HepG2 (cell line): Measurements from ENCODE around the gene ZCCHC24. TPM values are rescaled to one million over a fixed set of nuclear protein-coding genes. Genes with fewer than 3 reads are reported as not detected.

Experiments
- ARID5B ChIP-seq: IDR thresholded peaks from 2 replicates; pipeline ENCODE4 v1.4.0; 2020; ENCODE audit warnings: mild to moderate bottlenecking, missing genetic modification reagents
- HDAC2 ChIP-seq: sonication (generic); formaldehyde crosslinking; IDR thresholded peaks from 2 replicates; pipeline ENCODE4 v1.4.0; 2020; ENCODE audit warnings: missing genetic modification reagents
- MED8 ChIP-seq: sonication (generic); formaldehyde crosslinking; IDR thresholded peaks from 2 replicates; pipeline ENCODE4 v1.8.1; 2023; ENCODE audit warnings: mild to moderate bottlenecking, missing genetic modification reagents; ENCODE audit not compliant: insufficient replicate concordance
- MYNN ChIP-seq: sonication (generic); formaldehyde crosslinking; IDR thresholded peaks from 2 replicates; pipeline ENCODE4 v1.4.0; 2020; ENCODE audit warnings: mild to moderate bottlenecking, low read depth, missing genetic modification reagents
- NFYB ChIP-seq: sonication (generic); formaldehyde crosslinking; IDR thresholded peaks from 2 replicates; pipeline ENCODE4 v1.4.0; 2020; ENCODE audit warnings: missing genetic modification reagents
- SMYD3 ChIP-seq: sonication (generic); formaldehyde crosslinking; IDR thresholded peaks from 2 replicates; pipeline ENCODE4 v1.8.1; 2023; ENCODE audit warnings: mild to moderate bottlenecking, missing genetic modification reagents
- SNAI1 ChIP-seq: sonication (generic); formaldehyde crosslinking; IDR thresholded peaks from 2 replicates; pipeline ENCODE4 v1.5.0; 2020; ENCODE audit warnings: mild to moderate bottlenecking, missing genetic modification reagents, borderline replicate concordance
- SOX6 ChIP-seq, 2 experiments: fragments of 450-650 bp in 1 of 2; sonication (generic) in 1 of 2; formaldehyde crosslinking in 1 of 2; IDR thresholded peaks; 2 replicates each; pipeline versions ENCODE4 v1.4.0 to v1.6.1; 2017 to 2020; ENCODE audit warnings: antibody characterized with exemption in 1 of 2, mild to moderate bottlenecking in 1 of 2, missing genetic modification reagents in 1 of 2
- THAP11 ChIP-seq: IDR thresholded peaks from 2 replicates; pipeline ENCODE4 v1.6.1; 2016; ENCODE audit warnings: missing biosample characterization, missing genetic modification reagents
- ZHX2 ChIP-seq, 2 experiments: sonication (generic) in 1 of 2; formaldehyde crosslinking in 1 of 2; IDR thresholded peaks; 2 replicates each; pipeline versions ENCODE4 v1.6.1 to v1.9.0; 2014 to 2022; ENCODE audit warnings: antibody characterized with exemption in 1 of 2, borderline replicate concordance in 1 of 2, inconsistent platforms in 1 of 2, low read depth in 1 of 2, missing genetic modification reagents in 1 of 2
- ZNF143 ChIP-seq: sonication (generic); formaldehyde crosslinking; IDR thresholded peaks from 2 replicates; pipeline ENCODE4 v1.4.0; 2020; ENCODE audit warnings: missing genetic modification reagents
- ZNF382 ChIP-seq: sonication (generic); formaldehyde crosslinking; IDR thresholded peaks from 2 replicates; pipeline ENCODE4 v1.5.0; 2020; ENCODE audit warnings: missing genetic modification reagents, mild to moderate bottlenecking, borderline replicate concordance
- ZNF678 ChIP-seq: sonication (generic); formaldehyde crosslinking; IDR thresholded peaks from 2 replicates; pipeline ENCODE4 v1.4.0; 2020; ENCODE audit warnings: mild to moderate bottlenecking, missing genetic modification reagents
- ZNF775 ChIP-seq: sonication (generic); formaldehyde crosslinking; IDR thresholded peaks from 2 replicates; pipeline ENCODE4 v1.4.0; 2020; ENCODE audit warnings: missing genetic modification reagents, mild to moderate bottlenecking, moderate library complexity, borderline replicate concordance
- ZNF816 ChIP-seq: sonication (generic); formaldehyde crosslinking; IDR thresholded peaks from 2 replicates; pipeline ENCODE4 v1.8.0; 2022; ENCODE audit warnings: missing genetic modification reagents, mild to moderate bottlenecking, borderline replicate concordance
- polyA plus RNA-seq, 8 experiments: library from polyadenylated mRNA; depleted of rRNA in 3 of 8; stranded (reverse) in 7 of 8; unstranded in 1 of 8; fragments of >200 nt; fragmentation: Illumina TruSeq in 4 of 8; extraction: Trizol in 4 of 8; gene quantifications; 2 replicates each; pipeline versions ENCODE4 v1.2.1 to v1.2.3, GENCODE V29; 2011 to 2016; ENCODE audit warnings: low read depth in 4 of 8, missing spikeins in 1 of 8, mixed read lengths in 1 of 8; ENCODE audit not compliant: insufficient read depth in 1 of 8
- total RNA-seq, 5 experiments: library from RNA; depleted of rRNA; stranded (reverse); fragments of >200 nt; fragmentation: Illumina TruSeq; extraction: Trizol; gene quantifications; 2 replicates each; pipeline ENCODE4 v1.2.3, GENCODE V29; 2016; ENCODE audit warnings: low read depth in 1 of 5
- TF ChIP-seq, protein P1 (sequence below): sonication (generic); formaldehyde crosslinking; IDR thresholded peaks from 2 replicates; pipeline ENCODE4 v1.5.0; 2020; ENCODE audit warnings: missing genetic modification reagents

The ZCCHC24 gene
- total and polyA plus RNA-seq, 2 of the 13 experiments (the other 11 are each of a cell fraction or from before 2014, with no cell fraction given) = 3.1 to 7.9 TPM

- TF ChIP-seq ZHX2 (IDR thresholded peaks at IDR 0.05; ENCODE audit: low read depth) (no peak), ZHX2 (CRISPR knock-in tag; IDR thresholded peaks at IDR 0.05; ENCODE audit: borderline replicate concordance) (no peak), ARID5B (CRISPR knock-in tag) (peak; percentile 32; the same call in 1 of the 2 replicates), ZNF143 (CRISPR knock-in tag) (no peak), NFYB (CRISPR knock-in tag) (no peak), MYNN (CRISPR knock-in tag) (no peak), ZNF382 (no peak), MED8 (no peak), ZNF775 (CRISPR knock-in tag) (no peak), SMYD3 (CRISPR knock-in tag) (no peak), HDAC2 (CRISPR knock-in tag) (no peak), ZNF816 (CRISPR knock-in tag) (no peak), SNAI1 (CRISPR knock-in tag) (no peak), SOX6 (IDR thresholded peaks at IDR 0.05) (no peak), SOX6 (CRISPR knock-in tag; IDR thresholded peaks at IDR 0.05) (peak; percentile 84), ZNF678 (CRISPR knock-in tag) (no peak), THAP11 (CRISPR knock-in tag) (0 out of 2 replicates have a peak, but pooled peaks have one; percentile 23)
- TF ChIP-seq, protein P1, sequence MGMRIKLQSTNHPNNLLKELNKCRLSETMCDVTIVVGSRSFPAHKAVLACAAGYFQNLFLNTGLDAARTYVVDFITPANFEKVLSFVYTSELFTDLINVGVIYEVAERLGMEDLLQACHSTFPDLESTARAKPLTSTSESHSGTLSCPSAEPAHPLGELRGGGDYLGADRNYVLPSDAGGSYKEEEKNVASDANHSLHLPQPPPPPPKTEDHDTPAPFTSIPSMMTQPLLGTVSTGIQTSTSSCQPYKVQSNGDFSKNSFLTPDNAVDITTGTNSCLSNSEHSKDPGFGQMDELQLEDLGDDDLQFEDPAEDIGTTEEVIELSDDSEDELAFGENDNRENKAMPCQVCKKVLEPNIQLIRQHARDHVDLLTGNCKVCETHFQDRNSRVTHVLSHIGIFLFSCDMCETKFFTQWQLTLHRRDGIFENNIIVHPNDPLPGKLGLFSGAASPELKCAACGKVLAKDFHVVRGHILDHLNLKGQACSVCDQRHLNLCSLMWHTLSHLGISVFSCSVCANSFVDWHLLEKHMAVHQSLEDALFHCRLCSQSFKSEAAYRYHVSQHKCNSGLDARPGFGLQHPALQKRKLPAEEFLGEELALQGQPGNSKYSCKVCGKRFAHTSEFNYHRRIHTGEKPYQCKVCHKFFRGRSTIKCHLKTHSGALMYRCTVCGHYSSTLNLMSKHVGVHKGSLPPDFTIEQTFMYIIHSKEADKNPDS = no peak
Observed at GRCh38 chr10:79472951-79473350, 27.5 kb upstream of the ZCCHC24 start (continued).
